Measurements from ENCODE around the gene NOP14. TPM values are rescaled to one million over a fixed set of nuclear protein-coding genes. Genes with fewer than 3 reads are reported as not detected.
"Not testable (repeated sequence)": the region's sequence is repeated elsewhere in the genome, so short reads cannot be mapped to it uniquely, and the experiment has no call there.

NOP14 gene
- polyA plus RNA-seq, 2 of the 4 experiments (the other 2 are of a cell fraction), result 18.9 to 30.2 TPM

DNA sequence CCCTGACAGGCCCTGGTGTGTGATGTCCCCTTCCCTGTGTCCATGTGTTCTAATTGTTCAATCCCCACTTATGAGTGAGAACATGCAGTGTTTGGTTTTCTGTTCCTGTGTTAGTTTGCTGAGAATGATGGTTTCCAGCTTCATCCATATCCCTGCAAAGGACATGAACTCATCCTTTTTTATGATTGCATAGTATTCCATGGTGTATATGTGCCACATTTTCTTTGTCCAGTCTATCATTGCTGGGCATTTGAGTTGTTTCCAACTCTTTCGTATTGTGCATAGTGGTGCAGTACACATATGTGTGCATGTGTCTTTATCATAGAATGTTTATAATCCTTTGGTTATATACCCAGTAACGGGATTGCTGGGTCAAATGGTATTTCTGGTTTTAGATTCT lies 46.5 kb downstream of the NOP14 start:
- POLR2A ChIA-PET; DNase-seq (ENCODE audit: low read depth in 1 of 2, low spot score in 1 of 2); CTCF ChIA-PET; H3K4me2 ChIP-seq; H3K4me1 ChIP-seq; H3K4me3 ChIP-seq; H3K9me3 ChIP-seq; ATAC-seq; FAIRE-seq; H3K27ac ChIP-seq: not testable (repeated sequence)
- WGBS (ENCODE audit: missing lambda C conversion rate), result 93% methylated on average over 2 of the region's 2 CpGs

DNA sequence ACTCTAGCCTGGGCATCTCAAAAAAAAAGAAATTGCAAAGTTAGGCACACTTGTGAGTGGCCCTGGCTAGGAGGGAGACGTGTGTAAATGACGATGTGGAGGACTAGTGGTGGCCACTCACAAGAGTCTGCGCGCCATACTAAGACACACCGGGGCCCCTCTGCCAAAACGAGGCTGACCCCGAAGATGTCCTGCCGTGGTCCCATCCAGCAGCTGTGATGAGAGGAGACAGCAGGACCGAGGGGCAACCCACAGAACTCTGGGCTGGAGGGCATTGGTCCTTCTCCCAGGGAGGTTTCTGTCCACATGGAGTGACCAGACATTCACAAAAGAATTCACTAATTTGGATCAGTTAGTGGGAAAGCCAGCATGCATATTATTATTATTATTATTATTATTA lies 47.4 kb downstream of the NOP14 start:
- FAIRE-seq (no peak), ATAC-seq (no peak), DNase-seq (ENCODE audit: low read depth in 1 of 2, low spot score in 1 of 2) (no peak)
- Histone ChIP-seq H3K4me1 (no peaks in the 10 kb centered on the region), H3K27ac (no peak overlapping the region), H3K4me2 (no peak overlapping the region), H3K4me3 (no peak overlapping the region), H3K9me3 (no peaks in the 10 kb centered on the region)
- POLR2A ChIA-PET, result no interaction called here
- CTCF ChIA-PET, result no interaction called here
- TF ChIP-seq, protein P1, sequence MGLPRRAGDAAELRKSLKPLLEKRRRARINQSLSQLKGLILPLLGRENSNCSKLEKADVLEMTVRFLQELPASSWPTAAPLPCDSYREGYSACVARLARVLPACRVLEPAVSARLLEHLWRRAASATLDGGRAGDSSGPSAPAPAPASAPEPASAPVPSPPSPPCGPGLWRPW (IDR thresholded peaks at IDR 0.05), result no peak
- TF ChIP-seq ESRRA (IDR thresholded peaks at IDR 0.05; ENCODE audit: borderline replicate concordance, low read length) (no peak), JUNB (IDR thresholded peaks at IDR 0.05) (no peak), KDM5A (IDR thresholded peaks at IDR 0.05) (no peak), NPAS2 (CRISPR knock-in tag; IDR thresholded peaks at IDR 0.05; ENCODE audit: borderline replicate concordance) (no peak), ZFP36 (IDR thresholded peaks at IDR 0.05; ENCODE audit: borderline replicate concordance, partially characterized antibody) (no peak), SREBF2 (IDR thresholded peaks at IDR 0.05) (no peak), GATA3 (IDR thresholded peaks at IDR 0.05; ENCODE audit: borderline replicate concordance) (no peak), CHD4 (IDR thresholded peaks at IDR 0.05; ENCODE audit: borderline replicate concordance) (no peak)
- 86% methylated on average over 9 of the region's 9 CpGs for WGBS (ENCODE audit: missing lambda C conversion rate)

DNA sequence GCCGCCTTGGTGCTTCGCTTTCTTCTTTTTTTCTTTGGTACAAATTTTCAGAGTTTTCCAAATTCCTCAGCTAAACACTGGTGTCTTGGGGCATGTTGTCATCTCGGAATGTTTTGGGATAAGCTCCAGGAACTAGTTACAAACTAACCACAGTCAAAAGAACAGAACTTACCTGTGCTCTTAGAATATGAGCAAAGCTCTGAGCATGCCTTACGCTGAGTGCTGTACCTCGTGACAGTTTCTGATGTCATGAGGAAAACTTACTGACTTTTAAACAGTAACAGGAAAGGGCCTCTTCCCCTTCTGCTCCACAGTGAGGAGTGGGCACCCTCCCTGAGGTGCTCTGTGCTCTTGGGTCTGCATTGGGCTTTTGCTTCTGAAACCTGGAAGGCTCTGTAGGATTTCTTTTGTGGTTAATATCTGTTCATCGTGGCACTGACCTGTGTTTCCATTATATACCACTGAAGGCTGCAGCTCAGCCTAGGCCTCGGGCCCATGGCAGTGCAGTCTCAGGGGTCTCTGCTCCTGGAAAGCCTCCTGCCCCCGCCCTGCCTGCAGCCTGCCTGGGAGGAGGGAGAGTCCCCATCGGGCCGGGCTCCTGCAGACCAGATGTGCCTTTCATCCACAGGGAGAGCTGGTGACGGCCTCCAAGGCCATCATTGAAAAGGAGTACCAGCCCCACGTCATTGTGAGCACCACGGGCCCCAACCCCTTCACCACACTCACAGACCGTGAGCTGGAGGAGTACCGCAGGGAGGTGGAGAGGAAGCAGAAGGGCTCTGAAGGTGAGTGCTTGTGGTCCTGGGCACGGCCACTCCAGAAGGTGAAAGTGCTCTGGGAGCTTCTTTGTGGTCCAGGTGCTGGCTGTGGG lies 48.7 kb downstream of the NOP14 start:
- H3K4me3 ChIP-seq, result no peak overlapping the region
- H3K27ac ChIP-seq, result no peak overlapping the region
- TF ChIP-seq FOXS1 (CRISPR knock-in tag; IDR thresholded peaks at IDR 0.05) (no peak), MAZ (IDR thresholded peaks at IDR 0.05; ENCODE audit: borderline replicate concordance, low read depth, low read length) (no peak)
- no peak for FAIRE-seq
- H3K4me2 ChIP-seq, result no peak overlapping the region
- no peak for DNase-seq (ENCODE audit: low read depth in 1 of 2, low spot score in 1 of 2)
- no peaks in the 10 kb centered on the region for H3K9me3 ChIP-seq
- POLR2A ChIA-PET, result no interaction called here
- WGBS (ENCODE audit: missing lambda C conversion rate), result 93% methylated on average over 10 of the region's 16 CpGs
- CTCF ChIA-PET, result interaction anchor here (0.8 to 2.3 kb wide), 2 partner anchors 150 to 194 kb away, joined by 3 to 7 read pairs; no protein-coding TSS in a partner anchor
- ATAC-seq, result no peak
- H3K4me1 ChIP-seq, result no peaks in the 10 kb centered on the region

DNA sequence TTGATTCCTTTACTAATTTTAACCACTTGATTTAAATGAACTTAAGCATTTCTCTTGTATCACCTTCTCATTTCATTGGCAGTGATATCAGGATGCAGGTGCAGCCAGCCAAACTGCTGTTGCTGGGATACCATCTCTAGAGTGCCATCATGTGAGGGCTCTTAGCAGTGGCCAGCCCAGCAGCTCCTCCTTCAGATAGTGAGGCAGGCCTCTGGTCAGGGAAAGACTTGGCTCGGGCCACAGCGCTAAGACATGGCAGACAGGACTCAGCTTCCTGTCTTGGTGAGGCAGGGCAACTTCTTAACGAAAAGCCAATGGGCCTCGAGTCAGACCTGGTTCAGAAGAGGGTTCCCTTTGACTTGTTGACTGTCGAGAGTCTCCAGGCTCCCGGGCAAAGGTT lies 50.0 kb downstream of the NOP14 start:
- Histone ChIP-seq H3K4me2 (no peak overlapping the region), H3K9me3 (no peaks in the 10 kb centered on the region), H3K4me1 (no peaks in the 10 kb centered on the region), H3K27ac (no peak overlapping the region), H3K4me3 (no peak overlapping the region)
- TF ChIP-seq ZFP36 (IDR thresholded peaks at IDR 0.05; ENCODE audit: borderline replicate concordance, partially characterized antibody) (no peak), SMC3 (IDR thresholded peaks at IDR 0.05) (no peak), RCOR1 (IDR thresholded peaks at IDR 0.05; ENCODE audit: low read depth, low read length) (no peak), SREBF2 (IDR thresholded peaks at IDR 0.05) (no peak), ZSCAN20 (CRISPR knock-in tag; IDR thresholded peaks at IDR 0.05) (no peak), HOXA7 (CRISPR knock-in tag; IDR thresholded peaks at IDR 0.05) (no peak), CBX2 (IDR thresholded peaks at IDR 0.05; ENCODE audit: borderline replicate concordance, low read depth) (no peak), BHLHE40 (IDR thresholded peaks at IDR 0.05; ENCODE audit: low read depth, low read length) (no peak), RNF2 (IDR thresholded peaks at IDR 0.05; ENCODE audit: borderline replicate concordance, low read depth) (no peak), HEYL (CRISPR knock-in tag; IDR thresholded peaks at IDR 0.05) (no peak)
- TF ChIP-seq, protein P2, sequence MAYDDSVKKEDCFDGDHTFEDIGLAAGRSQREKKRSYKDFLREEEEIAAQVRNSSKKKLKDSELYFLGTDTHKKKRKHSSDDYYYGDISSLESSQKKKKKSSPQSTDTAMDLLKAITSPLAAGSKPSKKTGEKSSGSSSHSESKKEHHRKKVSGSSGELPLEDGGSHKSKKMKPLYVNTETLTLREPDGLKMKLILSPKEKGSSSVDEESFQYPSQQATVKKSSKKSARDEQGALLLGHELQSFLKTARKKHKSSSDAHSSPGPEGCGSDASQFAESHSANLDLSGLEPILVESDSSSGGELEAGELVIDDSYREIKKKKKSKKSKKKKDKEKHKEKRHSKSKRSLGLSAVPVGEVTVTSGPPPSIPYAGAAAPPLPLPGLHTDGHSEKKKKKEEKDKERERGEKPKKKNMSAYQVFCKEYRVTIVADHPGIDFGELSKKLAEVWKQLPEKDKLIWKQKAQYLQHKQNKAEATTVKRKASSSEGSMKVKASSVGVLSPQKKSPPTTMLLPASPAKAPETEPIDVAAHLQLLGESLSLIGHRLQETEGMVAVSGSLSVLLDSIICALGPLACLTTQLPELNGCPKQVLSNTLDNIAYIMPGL (CRISPR knock-in tag; IDR thresholded peaks at IDR 0.05; ENCODE audit: borderline replicate concordance), result no peak
- TF ChIP-seq, protein P3, sequence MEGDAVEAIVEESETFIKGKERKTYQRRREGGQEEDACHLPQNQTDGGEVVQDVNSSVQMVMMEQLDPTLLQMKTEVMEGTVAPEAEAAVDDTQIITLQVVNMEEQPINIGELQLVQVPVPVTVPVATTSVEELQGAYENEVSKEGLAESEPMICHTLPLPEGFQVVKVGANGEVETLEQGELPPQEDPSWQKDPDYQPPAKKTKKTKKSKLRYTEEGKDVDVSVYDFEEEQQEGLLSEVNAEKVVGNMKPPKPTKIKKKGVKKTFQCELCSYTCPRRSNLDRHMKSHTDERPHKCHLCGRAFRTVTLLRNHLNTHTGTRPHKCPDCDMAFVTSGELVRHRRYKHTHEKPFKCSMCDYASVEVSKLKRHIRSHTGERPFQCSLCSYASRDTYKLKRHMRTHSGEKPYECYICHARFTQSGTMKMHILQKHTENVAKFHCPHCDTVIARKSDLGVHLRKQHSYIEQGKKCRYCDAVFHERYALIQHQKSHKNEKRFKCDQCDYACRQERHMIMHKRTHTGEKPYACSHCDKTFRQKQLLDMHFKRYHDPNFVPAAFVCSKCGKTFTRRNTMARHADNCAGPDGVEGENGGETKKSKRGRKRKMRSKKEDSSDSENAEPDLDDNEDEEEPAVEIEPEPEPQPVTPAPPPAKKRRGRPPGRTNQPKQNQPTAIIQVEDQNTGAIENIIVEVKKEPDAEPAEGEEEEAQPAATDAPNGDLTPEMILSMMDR (IDR thresholded peaks at IDR 0.05), result no peak
- TF ChIP-seq, protein P4, sequence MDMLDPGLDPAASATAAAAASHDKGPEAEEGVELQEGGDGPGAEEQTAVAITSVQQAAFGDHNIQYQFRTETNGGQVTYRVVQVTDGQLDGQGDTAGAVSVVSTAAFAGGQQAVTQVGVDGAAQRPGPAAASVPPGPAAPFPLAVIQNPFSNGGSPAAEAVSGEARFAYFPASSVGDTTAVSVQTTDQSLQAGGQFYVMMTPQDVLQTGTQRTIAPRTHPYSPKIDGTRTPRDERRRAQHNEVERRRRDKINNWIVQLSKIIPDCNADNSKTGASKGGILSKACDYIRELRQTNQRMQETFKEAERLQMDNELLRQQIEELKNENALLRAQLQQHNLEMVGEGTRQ (IDR thresholded peaks at IDR 0.05), result no peak
- WGBS (ENCODE audit: missing lambda C conversion rate), result 80% methylated on average over 5 of the region's 6 CpGs
- FAIRE-seq, result no peak
- ATAC-seq, result no peak
- CTCF ChIA-PET, result interaction anchor here (0.7 to 2.3 kb wide), 2 partner anchors 35 to 149 kb away, joined by 3 to 7 read pairs; no protein-coding TSS in a partner anchor
- no peak for DNase-seq (ENCODE audit: low read depth in 1 of 2, low spot score in 1 of 2)
- POLR2A ChIA-PET, result no interaction called here

Measured in A549 (cell line).